Skeletal muscle satellite cell (primary cell): ENCODE results near the gene POU1F1. TPM values are rescaled to one million over a fixed set of nuclear protein-coding genes. Genes with fewer than 3 reads are reported as not detected.

Source experiments
- H3K27me3 ChIP-seq: 2 replicates; pipeline ENCODE4 v1.7.0; 2013; ENCODE audit warnings: low read length; ENCODE audit not compliant: control insufficient read depth, insufficient read depth
- H3K36me3 ChIP-seq: 2 replicates; pipeline ENCODE4 v1.7.0; 2013; ENCODE audit warnings: mild to moderate bottlenecking, control low read depth, low read length; ENCODE audit not compliant: insufficient read depth
- H3K4me1 ChIP-seq: 2 replicates; pipeline ENCODE4 v1.7.0; 2013; ENCODE audit warnings: low read length; ENCODE audit not compliant: control insufficient read depth, insufficient read depth
- H3K4me2 ChIP-seq: 2 replicates; pipeline ENCODE4 v1.7.0; 2013; ENCODE audit warnings: mild to moderate bottlenecking, low read length
- H3K4me3 ChIP-seq: 2 replicates; pipeline ENCODE4 v1.7.0; 2013; ENCODE audit warnings: low read length
- H3K9ac ChIP-seq: 2 replicates; pipeline ENCODE4 v1.7.0; 2013; ENCODE audit warnings: mild to moderate bottlenecking, low read depth, low read length, moderate library complexity
- H3K9me3 ChIP-seq: replicated peaks from 2 replicates; pipeline ENCODE4 v1.7.0; 2013; ENCODE audit warnings: mild to moderate bottlenecking, control low read depth, low read length
- small RNA-seq: library from RNA; depleted of rRNA; stranded (forward); fragments of <200 nt; gene quantifications from one replicate; pipeline ENCODE3, GENCODE V24; 2012

POU1F1 gene

GRCh38 chr3:87218560-87218959 is 57.8 kb downstream of the POU1F1 start:
- Histone ChIP-seq H3K4me2 (no peak overlapping the region), H3K27me3 (no peaks in the 10 kb centered on the region), H3K4me3 (no peak overlapping the region), H3K9ac (no peak overlapping the region), H3K9me3 (no peaks in the 10 kb centered on the region), H3K36me3 (no peaks in the 10 kb centered on the region), H3K4me1 (no peaks in the 10 kb centered on the region)

Small RNA genes within 50 kb of the gene (small RNA-seq; reads per million reads assigned to genes)
- gene MIR4795 = not detected
